Esophagus squamous epithelium (tissue), 5 donors: Measurements from ENCODE around the gene ZNF184. TPM values are rescaled to one million over a fixed set of nuclear protein-coding genes. Genes with fewer than 3 reads are reported as not detected.

Experiments used
- DNase-seq: peaks from one replicate; lab custom pipeline; 2025; lab: John Stamatoyannopoulos, UW
- H3K27ac ChIP-seq, 4 donors: fragments of 200-600 bp; sonication (generic); one replicate each; pipeline ENCODE4 v1.5.1; 2016 to 2019; ENCODE audit warnings: mild to moderate bottlenecking in 1 of 4
- H3K27me3 ChIP-seq, 4 donors: fragments of 200-600 bp; sonication (generic); 1 replicate in 3 of 4; 2 replicates in 1 of 4; pipeline versions ENCODE4 v1.5.1 to v1.6.0; 2017 to 2021; ENCODE audit warnings: antibody characterized with exemption in 1 of 4
- H3K36me3 ChIP-seq, 3 donors: fragments of 200-600 bp; sonication (generic); one replicate each; pipeline ENCODE4 v1.5.1; 2016 to 2019
- H3K4me1 ChIP-seq, 3 donors: fragments of 200-600 bp; sonication (generic); one replicate each; pipeline ENCODE4 v1.5.1; 2017 to 2019
- H3K4me3 ChIP-seq, 4 donors: fragments of 200-600 bp; sonication (generic); 1 replicate in 3 of 4; 2 replicates in 1 of 4; pipeline ENCODE4 v1.5.1; 2016 to 2019; ENCODE audit warnings: mild to moderate bottlenecking in 2 of 4, moderate library complexity in 1 of 4
- H3K9me3 ChIP-seq, 3 donors: fragments of 200-600 bp; sonication (generic); one replicate each; pipeline ENCODE4 v1.5.1; 2016 to 2019
- POLR2A ChIP-seq, 4 donors: fragments of 450-650 bp; IDR thresholded peaks; one replicate each; pipeline ENCODE4 v1.6.1; 2017; ENCODE audit warnings: antibody characterized with exemption in 4 of 4, mild to moderate bottlenecking in 4 of 4, moderate library complexity in 3 of 4
- WGBS, 2 donors: methylation state at CpG; one replicate each; pipeline ENCODE4 v1.1.5; 2018; 5-methylcytosine and 5-hydroxymethylcytosine counted together
- intact Hi-C: fragments of 100-400 bp; cut with DNase I; formaldehyde crosslinking; loops from one replicate; pipeline ENCODE4 v1.15.0; 2022
- total RNA-seq, 4 donors: library from RNA; depleted of rRNA; stranded (reverse); fragments of >200 nt; gene quantifications; one replicate each; pipeline ENCODE4 v1.1.0, GENCODE V29; 2016
- TF ChIP-seq, protein P1 (sequence below), 6 experiments: fragments of 450-650 bp in 4 of 6; fragments of 200-600 bp in 2 of 6; sonication (generic) in 2 of 6; IDR thresholded peaks; one replicate each; pipeline ENCODE4 v1.5.1; 2016 to 2019; ENCODE audit warnings: antibody characterized with exemption in 6 of 6, mild to moderate bottlenecking in 4 of 6, moderate library complexity in 4 of 6
- donor health status: DM: yes; HTN: yes; CAD: no.

ZNF184 gene
- 1 to 10 TPM; 3.9 to 4.9 (median 4.3) TPM for total RNA-seq

DNA sequence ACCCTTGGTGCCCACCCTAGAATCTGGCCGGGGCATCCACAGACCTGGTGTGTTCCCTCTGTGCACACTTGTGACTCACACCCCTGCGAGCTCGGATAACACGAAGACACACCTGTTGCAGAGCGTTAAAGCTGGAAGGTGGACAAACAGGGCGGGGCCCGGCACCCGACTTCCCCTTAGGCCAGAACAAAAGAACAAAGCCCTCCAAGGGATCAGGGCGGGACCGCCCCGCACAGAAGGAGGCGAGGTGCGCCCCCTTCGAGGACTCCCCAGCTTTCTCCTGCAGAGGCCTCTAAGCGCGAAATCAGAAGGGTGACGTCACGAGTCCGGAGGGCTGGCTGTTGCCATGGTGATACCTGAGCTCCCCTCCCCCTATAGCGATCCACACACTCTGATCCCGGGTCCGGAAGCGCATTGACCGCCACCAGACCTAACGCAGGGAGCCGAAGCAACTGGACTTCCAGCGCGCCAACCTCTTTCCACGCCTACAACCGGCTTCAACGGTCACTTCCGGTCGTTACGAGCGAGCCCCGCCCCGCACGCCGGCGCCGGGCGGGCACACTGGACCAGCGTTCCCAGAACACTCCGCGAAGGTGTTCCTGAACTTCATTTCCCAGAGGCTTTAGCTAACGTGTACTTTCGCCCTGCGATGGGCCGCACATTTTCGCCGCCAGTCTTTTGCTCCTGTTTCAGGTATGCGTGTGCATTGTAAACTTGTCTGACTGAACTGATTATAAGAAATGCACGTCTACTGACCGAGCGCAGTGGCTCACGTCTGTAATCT is at the start of gene ZNF184:
ZNF184 (minus strand) TSS at position 489 of the 784 bp plus-strand sequence. CDS start 811 bp downstream, outside the sequence.
- TF ChIP-seq, protein P1, sequence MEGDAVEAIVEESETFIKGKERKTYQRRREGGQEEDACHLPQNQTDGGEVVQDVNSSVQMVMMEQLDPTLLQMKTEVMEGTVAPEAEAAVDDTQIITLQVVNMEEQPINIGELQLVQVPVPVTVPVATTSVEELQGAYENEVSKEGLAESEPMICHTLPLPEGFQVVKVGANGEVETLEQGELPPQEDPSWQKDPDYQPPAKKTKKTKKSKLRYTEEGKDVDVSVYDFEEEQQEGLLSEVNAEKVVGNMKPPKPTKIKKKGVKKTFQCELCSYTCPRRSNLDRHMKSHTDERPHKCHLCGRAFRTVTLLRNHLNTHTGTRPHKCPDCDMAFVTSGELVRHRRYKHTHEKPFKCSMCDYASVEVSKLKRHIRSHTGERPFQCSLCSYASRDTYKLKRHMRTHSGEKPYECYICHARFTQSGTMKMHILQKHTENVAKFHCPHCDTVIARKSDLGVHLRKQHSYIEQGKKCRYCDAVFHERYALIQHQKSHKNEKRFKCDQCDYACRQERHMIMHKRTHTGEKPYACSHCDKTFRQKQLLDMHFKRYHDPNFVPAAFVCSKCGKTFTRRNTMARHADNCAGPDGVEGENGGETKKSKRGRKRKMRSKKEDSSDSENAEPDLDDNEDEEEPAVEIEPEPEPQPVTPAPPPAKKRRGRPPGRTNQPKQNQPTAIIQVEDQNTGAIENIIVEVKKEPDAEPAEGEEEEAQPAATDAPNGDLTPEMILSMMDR (IDR thresholded peaks at IDR 0.05), result no peak
- peak in 2 of 4 donors; percentile 64 to 88 for TF ChIP-seq POLR2A (IDR thresholded peaks at IDR 0.05)
- no peaks in the 10 kb centered on the region for H3K27me3 ChIP-seq
- 0% methylated on average over 26 to 28 of the region's 56 CpGs for WGBS, 2 donors

DNA sequence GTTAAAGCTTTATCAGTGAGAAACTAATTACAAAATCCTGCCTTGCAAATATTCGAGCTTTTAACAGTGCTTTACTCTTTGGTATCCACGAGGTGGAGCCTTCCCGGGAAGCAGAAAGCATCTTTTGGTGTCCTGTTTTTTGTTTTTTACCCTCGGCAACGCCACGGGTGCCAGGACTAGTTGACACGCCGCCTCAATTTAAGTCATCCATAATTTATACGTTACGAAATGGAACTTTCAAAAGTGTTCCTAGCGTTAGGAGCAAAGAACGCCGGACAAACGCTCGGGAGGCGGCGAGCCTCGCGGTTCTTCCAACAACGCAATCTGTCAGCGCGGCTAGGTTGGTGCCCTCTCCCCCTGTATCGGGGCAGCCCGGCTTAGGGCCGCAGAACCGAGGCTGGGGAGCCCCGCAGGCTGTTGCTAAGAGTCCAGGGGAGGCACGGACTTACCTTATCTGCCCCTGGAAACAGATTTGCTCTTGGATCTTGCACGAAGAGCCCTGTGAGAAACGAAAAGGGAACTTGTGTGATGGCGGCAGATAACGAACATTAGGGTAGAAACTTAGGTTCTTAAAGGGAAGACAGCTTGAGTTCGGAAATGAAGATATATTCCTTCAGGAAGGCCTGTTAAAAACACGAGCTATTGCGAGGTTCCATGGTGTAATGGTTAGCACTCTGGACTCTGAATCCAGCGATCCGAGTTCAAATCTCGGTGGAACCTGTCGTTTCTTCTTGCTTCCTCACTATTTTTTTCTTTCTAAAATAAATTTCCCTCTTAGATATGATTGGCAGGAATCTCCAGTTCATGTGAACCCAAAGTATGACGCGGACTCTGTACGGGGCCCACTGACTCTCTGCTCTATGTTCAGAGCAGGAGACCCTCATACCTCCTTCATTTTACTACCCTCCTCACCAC is 46.2 kb upstream of the ZNF184 start:
- no peaks in the 10 kb centered on the region for H3K36me3 ChIP-seq
- intact Hi-C loops, result loop anchor here (10.0 kb wide), 1 partner anchor 236 kb away; no protein-coding TSS in a partner anchor
- WGBS, 2 donors, result 1% methylated on average over 37 to 42 of the region's 42 CpGs
- H3K4me3 ChIP-seq, result peak overlapping the region; percentile 48 to 85 (median 78)
- H3K27me3 ChIP-seq, result peaks cover 0 to 40% (median 0%) of the 10 kb centered on the region in 4 donors
- H3K27ac ChIP-seq, result peak overlapping the region; percentile 75 to 94 (median 92)
- peaks cover 0 to 28% (median 8%) of the 10 kb centered on the region in 3 donors for H3K4me1 ChIP-seq
- DNase-seq, result no peak
- H3K9me3 ChIP-seq, result no peaks in the 10 kb centered on the region
- TF ChIP-seq, protein P1 (IDR thresholded peaks at IDR 0.05), result peak; percentile 50 to 79 (median 67)
- no peak for TF ChIP-seq POLR2A (IDR thresholded peaks at IDR 0.05)

More for the DNA sequence above, at the start of gene ZNF184:
- Histone ChIP-seq H3K4me3 (peak within 1 kb of the TSS; percentile 62 to 86 (median 82)), H3K36me3 (peaks cover 0 to 25% (median 0%) of the 10 kb centered on the region in 3 donors), H3K4me1 (peaks cover 0 to 51% (median 11%) of the 10 kb centered on the region in 3 donors), H3K9me3 (no peaks in the 10 kb centered on the region), H3K27ac (peak within 1 kb of the TSS; percentile 90 to 97 (median 96))
- intact Hi-C loops, result loop anchor here (10.0 kb wide), 1 partner anchor 288 kb away; no protein-coding TSS in a partner anchor
- DNase-seq, result peak; percentile 56

DNA sequence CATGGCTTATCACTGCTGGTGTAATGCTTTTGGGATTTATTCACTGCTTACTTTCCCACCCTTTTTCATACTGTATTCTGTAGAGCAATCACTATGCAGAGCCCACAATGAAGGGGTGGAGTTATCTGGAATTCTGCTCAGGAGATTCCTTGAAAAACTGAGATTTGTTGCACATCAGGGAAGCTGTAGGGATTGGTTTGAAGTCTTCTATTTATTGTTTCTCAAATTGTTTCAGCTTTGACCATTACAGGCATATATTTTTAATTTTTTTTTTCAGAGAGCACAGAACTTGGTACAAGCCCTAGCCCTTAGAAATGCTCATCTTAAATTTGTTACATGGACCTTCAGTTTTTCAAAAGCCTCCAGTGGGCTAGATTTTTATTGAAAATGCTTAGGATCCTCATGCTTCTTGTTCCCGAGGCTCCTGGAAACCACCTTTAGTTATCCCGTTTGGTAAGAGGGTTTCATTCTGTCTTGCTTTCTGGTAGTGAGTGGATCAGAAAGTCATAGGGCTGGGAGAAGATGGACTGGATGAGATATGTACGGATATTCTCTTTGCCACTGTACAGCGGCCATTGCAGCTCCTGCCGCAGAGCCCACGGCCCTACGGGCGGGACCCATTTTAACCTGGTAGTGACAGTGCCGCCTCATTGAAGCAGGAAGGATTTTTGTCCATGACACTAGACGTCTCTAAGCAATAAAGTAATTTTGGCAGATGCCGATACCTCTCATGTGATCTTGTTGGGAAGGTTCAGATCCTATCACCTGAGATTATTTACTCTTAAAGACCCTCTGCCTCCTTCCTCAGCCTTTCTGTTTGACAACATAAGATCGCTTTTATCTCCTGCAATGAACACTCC is 45.3 kb upstream of the ZNF184 start:
- intact Hi-C loops, result loop anchor here (10.0 kb wide), 1 partner anchor 237 kb away; no protein-coding TSS in a partner anchor
- TF ChIP-seq, protein P1 (IDR thresholded peaks at IDR 0.05), result no peak
- no peak for TF ChIP-seq POLR2A (IDR thresholded peaks at IDR 0.05)
- peak overlapping the region; percentile 75 to 94 (median 92) for H3K27ac ChIP-seq
- H3K4me3 ChIP-seq, result peak overlapping the region; percentile 48 to 85 (median 78)
- WGBS, 2 donors, result 26 to 29% methylated on average over 12 of the region's 12 CpGs
- no peak for DNase-seq
- peaks cover 0 to 28% (median 8%) of the 10 kb centered on the region in 3 donors for H3K4me1 ChIP-seq
- H3K9me3 ChIP-seq, result no peaks in the 10 kb centered on the region
- no peaks in the 10 kb centered on the region for H3K36me3 ChIP-seq
- peaks cover 0 to 45% (median 2%) of the 10 kb centered on the region in 4 donors for H3K27me3 ChIP-seq

DNA sequence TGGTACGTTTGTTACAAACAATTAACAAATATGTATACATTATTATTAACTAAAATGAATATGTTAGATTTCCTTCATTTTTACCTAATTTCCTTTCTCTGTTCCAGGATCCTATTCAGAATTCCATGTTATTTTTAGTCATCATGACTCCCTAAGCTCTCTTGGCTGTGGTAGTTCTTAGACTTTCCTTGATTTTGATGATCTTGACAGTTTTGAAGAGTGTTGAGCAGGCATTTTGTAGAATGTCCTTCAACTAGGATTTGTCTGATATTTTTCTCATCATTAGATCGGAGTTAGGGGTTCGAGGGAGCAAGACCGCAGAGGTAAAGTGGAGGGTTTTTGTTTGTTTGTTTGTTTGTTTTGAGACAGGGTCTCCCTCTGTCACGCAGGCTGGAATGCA is 44.3 kb upstream of the ZNF184 start:
- 82 to 85% methylated on average over 5 of the region's 5 CpGs for WGBS, 2 donors
- H3K4me3 ChIP-seq, result no peak overlapping the region
- no peaks in the 10 kb centered on the region for H3K36me3 ChIP-seq
- TF ChIP-seq POLR2A (IDR thresholded peaks at IDR 0.05), result no peak
- TF ChIP-seq, protein P1 (IDR thresholded peaks at IDR 0.05), result no peak
- H3K27me3 ChIP-seq, result peaks cover 0 to 50% (median 3%) of the 10 kb centered on the region in 4 donors
- intact Hi-C loops, result loop anchor here (10.0 kb wide), 1 partner anchor 238 kb away; no protein-coding TSS in a partner anchor
- H3K27ac ChIP-seq, result no peak overlapping the region
- DNase-seq, result no peak
- no peaks in the 10 kb centered on the region for H3K9me3 ChIP-seq
- peaks cover 0 to 28% (median 8%) of the 10 kb centered on the region in 3 donors for H3K4me1 ChIP-seq
